ENCODE results near the gene PDZD7.

PDZD7 gene

GRCh38 chr10:101029520-101030295 lies 1.2 kb downstream of the PDZD7 start:
- 83 to 84% methylated on average over 17 to 23 of the region's 27 CpGs for WGBS, 2 experiments (ENCODE audit: insufficient coverage in 2 of 2)
- H3K27ac ChIP-seq (ENCODE audit: low read depth, low read length, severe bottlenecking) = no peak overlapping the region
- no peak overlapping the region for H3K4me3 ChIP-seq (ENCODE audit: extremely low read depth, insufficient read depth, low read length, poor library complexity, severe bottlenecking)
- H3K9me3 ChIP-seq (ENCODE audit: control insufficient read depth, low read length) = no peaks in the 10 kb centered on the region
- peaks cover 4% of the 10 kb centered on the region for H3K36me3 ChIP-seq (ENCODE audit: control insufficient read depth, insufficient read depth, low read length)
- peaks cover 32% of the 10 kb centered on the region for H3K4me1 ChIP-seq (ENCODE audit: control insufficient read depth, insufficient read depth, low read length, poor library complexity, severe bottlenecking)

- H3K9me3 ChIP-seq (ENCODE audit: control insufficient read depth, low read length) = no peaks in the 10 kb centered on the region
- no peak overlapping the region for H3K4me3 ChIP-seq (ENCODE audit: extremely low read depth, insufficient read depth, low read length, poor library complexity, severe bottlenecking)
- no peaks in the 10 kb centered on the region for H3K36me3 ChIP-seq (ENCODE audit: control insufficient read depth, insufficient read depth, low read length)
- 72 to 100% methylated on average over 3 to 4 of the region's 7 CpGs for WGBS, 2 experiments (ENCODE audit: insufficient coverage in 2 of 2)
- H3K4me1 ChIP-seq (ENCODE audit: control insufficient read depth, insufficient read depth, low read length, poor library complexity, severe bottlenecking) = peaks cover 30% of the 10 kb centered on the region
- H3K27ac ChIP-seq (ENCODE audit: low read depth, low read length, severe bottlenecking) = no peak overlapping the region
These were observed 2.2 kb downstream of the PDZD7 start for GRCh38 chr10:101028446-101029337.

- WGBS, 2 experiments (ENCODE audit: insufficient coverage in 2 of 2) = 66 to 84% methylated on average over 6 of the region's 10 CpGs
- Histone ChIP-seq H3K36me3 (ENCODE audit: control insufficient read depth, insufficient read depth, low read length) (no peaks in the 10 kb centered on the region), H3K27ac (ENCODE audit: low read depth, low read length, severe bottlenecking) (no peak overlapping the region), H3K4me1 (ENCODE audit: control insufficient read depth, insufficient read depth, low read length, poor library complexity, severe bottlenecking) (peaks cover 20% of the 10 kb centered on the region), H3K9me3 (ENCODE audit: control insufficient read depth, low read length) (no peaks in the 10 kb centered on the region), H3K4me3 (ENCODE audit: extremely low read depth, insufficient read depth, low read length, poor library complexity, severe bottlenecking) (no peak overlapping the region)
These were observed 3.7 kb downstream of the PDZD7 start for GRCh38 chr10:101027106-101027720.

GRCh38 chr10:101022967-101023705 lies 7.8 kb downstream of the PDZD7 start:
- 93 to 95% methylated on average over 12 to 13 of the region's 15 CpGs for WGBS, 2 experiments (ENCODE audit: insufficient coverage in 2 of 2)
- no peak overlapping the region for H3K27ac ChIP-seq (ENCODE audit: low read depth, low read length, severe bottlenecking)
- peaks cover 14% of the 10 kb centered on the region for H3K4me1 ChIP-seq (ENCODE audit: control insufficient read depth, insufficient read depth, low read length, poor library complexity, severe bottlenecking)
- H3K9me3 ChIP-seq (ENCODE audit: control insufficient read depth, low read length) = no peaks in the 10 kb centered on the region
- H3K4me3 ChIP-seq (ENCODE audit: extremely low read depth, insufficient read depth, low read length, poor library complexity, severe bottlenecking) = no peak overlapping the region
- no peaks in the 10 kb centered on the region for H3K36me3 ChIP-seq (ENCODE audit: control insufficient read depth, insufficient read depth, low read length)

- H3K4me3 ChIP-seq (ENCODE audit: extremely low read depth, insufficient read depth, low read length, poor library complexity, severe bottlenecking) = no peak overlapping the region
- no peaks in the 10 kb centered on the region for H3K9me3 ChIP-seq (ENCODE audit: control insufficient read depth, low read length)
- peaks cover 11% of the 10 kb centered on the region for H3K4me1 ChIP-seq (ENCODE audit: control insufficient read depth, insufficient read depth, low read length, poor library complexity, severe bottlenecking)
- H3K27ac ChIP-seq (ENCODE audit: low read depth, low read length, severe bottlenecking) = no peak overlapping the region
- 88 to 94% methylated on average over 7 to 8 of the region's 11 CpGs for WGBS, 2 experiments (ENCODE audit: insufficient coverage in 2 of 2)
- no peaks in the 10 kb centered on the region for H3K36me3 ChIP-seq (ENCODE audit: control insufficient read depth, insufficient read depth, low read length)
These were observed 9.2 kb downstream of the PDZD7 start for GRCh38 chr10:101021692-101022251.

- H3K9me3 ChIP-seq (ENCODE audit: control insufficient read depth, low read length) = no peaks in the 10 kb centered on the region
- H3K36me3 ChIP-seq (ENCODE audit: control insufficient read depth, insufficient read depth, low read length) = no peaks in the 10 kb centered on the region
- no peak overlapping the region for H3K4me3 ChIP-seq (ENCODE audit: extremely low read depth, insufficient read depth, low read length, poor library complexity, severe bottlenecking)
- peaks cover 11% of the 10 kb centered on the region for H3K4me1 ChIP-seq (ENCODE audit: control insufficient read depth, insufficient read depth, low read length, poor library complexity, severe bottlenecking)
- H3K27ac ChIP-seq (ENCODE audit: low read depth, low read length, severe bottlenecking) = no peak overlapping the region
- 87 to 92% methylated on average over 2 to 3 of the region's 4 CpGs for WGBS, 2 experiments (ENCODE audit: insufficient coverage in 2 of 2)
These were observed 9.7 kb downstream of the PDZD7 start for GRCh38 chr10:101021239-101021638.

- Histone ChIP-seq H3K27ac (ENCODE audit: low read depth, low read length, severe bottlenecking) (no peak overlapping the region), H3K9me3 (ENCODE audit: control insufficient read depth, low read length) (no peaks in the 10 kb centered on the region), H3K36me3 (ENCODE audit: control insufficient read depth, insufficient read depth, low read length) (no peaks in the 10 kb centered on the region), H3K4me3 (ENCODE audit: extremely low read depth, insufficient read depth, low read length, poor library complexity, severe bottlenecking) (no peak overlapping the region), H3K4me1 (ENCODE audit: control insufficient read depth, insufficient read depth, low read length, poor library complexity, severe bottlenecking) (peaks cover 11% of the 10 kb centered on the region)
- WGBS, 2 experiments (ENCODE audit: insufficient coverage in 2 of 2) = 81 to 86% methylated on average over 5 to 7 of the region's 10 CpGs
These were observed 10.4 kb downstream of the PDZD7 start for GRCh38 chr10:101020427-101021075.

GRCh38 chr10:101019440-101019703 lies 11.6 kb downstream of the PDZD7 start:
- peaks cover 15% of the 10 kb centered on the region for H3K4me1 ChIP-seq (ENCODE audit: control insufficient read depth, insufficient read depth, low read length, poor library complexity, severe bottlenecking)
- WGBS, 2 experiments (ENCODE audit: insufficient coverage in 2 of 2) = no CpG with 5 or more reads among the region's 2 CpGs
- no peak overlapping the region for H3K27ac ChIP-seq (ENCODE audit: low read depth, low read length, severe bottlenecking)
- H3K9me3 ChIP-seq (ENCODE audit: control insufficient read depth, low read length) = no peaks in the 10 kb centered on the region
- H3K36me3 ChIP-seq (ENCODE audit: control insufficient read depth, insufficient read depth, low read length) = no peaks in the 10 kb centered on the region
- H3K4me3 ChIP-seq (ENCODE audit: extremely low read depth, insufficient read depth, low read length, poor library complexity, severe bottlenecking) = no peak overlapping the region

GRCh38 chr10:101018600-101019439 lies 12.1 kb downstream of the PDZD7 start:
- peaks cover 18% of the 10 kb centered on the region for H3K4me1 ChIP-seq (ENCODE audit: control insufficient read depth, insufficient read depth, low read length, poor library complexity, severe bottlenecking)
- WGBS, 2 experiments (ENCODE audit: insufficient coverage in 2 of 2) = 9 to 17% methylated on average over 31 to 43 of the region's 45 CpGs
- H3K36me3 ChIP-seq (ENCODE audit: control insufficient read depth, insufficient read depth, low read length) = no peaks in the 10 kb centered on the region
- H3K27ac ChIP-seq (ENCODE audit: low read depth, low read length, severe bottlenecking) = no peak overlapping the region
- H3K4me3 ChIP-seq (ENCODE audit: extremely low read depth, insufficient read depth, low read length, poor library complexity, severe bottlenecking) = no peak overlapping the region
- no peaks in the 10 kb centered on the region for H3K9me3 ChIP-seq (ENCODE audit: control insufficient read depth, low read length)
